GM18909 (cell line): Measurements from ENCODE around the gene EPAS1.

Source experiments
- ATAC-seq: cut with Tn5 transposase; IDR thresholded peaks from one replicate; pipeline ENCODE4 v1.9.1; 2021; ENCODE audit warnings: mild to moderate bottlenecking; ENCODE audit not compliant: unreplicated experiment, poor library complexity

The EPAS1 gene

GRCh38 chr2:46424937-46425336, 127.7 kb downstream of the EPAS1 start:
- ATAC-seq = no peak

- ATAC-seq = no peak
Measured at GRCh38 chr2:46428911-46429436, 131.8 kb downstream of the EPAS1 start.

DNA sequence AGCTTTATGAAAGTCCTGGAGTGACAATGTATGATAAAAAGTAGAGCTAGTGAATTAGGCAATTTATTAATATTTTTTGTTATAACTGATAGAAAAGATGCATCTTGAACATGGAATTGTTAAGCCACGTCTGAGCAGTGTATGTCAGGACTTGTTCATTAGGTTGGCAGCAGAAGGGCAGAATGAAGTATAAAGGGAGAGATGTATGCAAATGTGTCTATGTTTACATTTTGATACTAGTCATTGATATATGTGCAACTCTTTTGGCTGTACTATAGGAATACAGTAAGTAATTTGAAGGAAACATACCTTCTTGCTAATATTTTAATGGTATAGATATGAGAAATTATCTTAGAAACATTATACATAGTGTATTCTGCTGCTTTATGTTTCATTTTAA, 133.2 kb downstream of the EPAS1 start:
- ATAC-seq = no peak

- ATAC-seq = no peak
Measured at GRCh38 chr2:46430992-46431391, 133.8 kb downstream of the EPAS1 start.

DNA sequence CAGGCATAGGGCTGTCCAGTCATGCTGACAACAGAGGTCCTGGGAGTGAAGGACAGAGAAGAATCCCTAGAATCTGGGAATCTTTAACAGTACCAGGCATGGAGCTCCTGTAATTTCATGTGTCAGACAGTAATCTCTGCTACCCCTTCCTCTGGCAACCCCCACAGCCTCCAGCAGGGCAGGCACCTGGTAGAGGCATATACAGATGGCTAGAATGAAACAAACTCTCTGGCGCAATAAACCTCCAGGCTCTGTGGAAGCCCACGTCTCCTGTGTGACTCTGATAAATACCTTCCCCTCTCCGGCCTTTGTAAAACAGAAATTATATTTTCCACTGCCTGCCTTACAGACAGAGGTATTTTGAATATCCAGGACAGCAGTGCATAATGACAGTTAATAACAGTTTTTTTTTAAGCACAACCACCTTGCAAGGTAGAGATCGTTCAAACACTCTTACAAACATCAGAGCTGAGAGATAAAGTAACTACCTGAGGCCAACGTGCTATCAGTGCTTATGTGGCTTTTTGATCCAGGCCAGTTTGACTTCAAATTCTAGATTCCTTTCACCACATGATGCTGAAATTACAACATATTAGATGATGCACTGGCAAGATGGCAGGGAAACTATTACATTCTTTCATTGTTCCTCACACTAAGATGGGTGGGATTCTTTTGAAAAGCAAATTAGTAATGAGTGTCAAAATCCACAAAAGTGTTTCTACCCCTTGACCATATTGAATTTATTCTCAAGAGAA, 134.5 kb downstream of the EPAS1 start:
- ATAC-seq = no peak

DNA sequence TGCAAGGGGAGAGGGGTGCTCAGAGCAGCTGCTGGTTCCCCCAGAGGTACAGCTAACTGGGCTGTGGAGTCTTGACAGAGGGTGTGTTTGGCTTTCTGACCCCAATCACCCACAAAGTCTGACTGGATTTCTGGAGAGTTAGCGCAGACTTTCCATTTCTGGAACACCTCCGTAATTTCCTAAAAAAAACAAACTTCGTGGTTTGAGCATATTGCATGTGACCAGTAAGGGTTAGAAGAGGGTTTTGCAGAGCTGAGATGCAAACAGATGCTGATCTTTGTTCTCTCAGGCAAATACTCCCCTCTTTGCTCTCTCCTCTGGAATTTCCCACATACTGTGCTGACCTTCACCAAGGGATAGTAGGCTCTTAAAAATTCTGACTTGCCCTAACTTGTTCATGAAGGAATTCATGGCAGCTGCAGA, 137.7 kb downstream of the EPAS1 start:
- no peak for ATAC-seq

- no peak for ATAC-seq
Measured at GRCh38 chr2:46435353-46435752, 138.1 kb downstream of the EPAS1 start.

DNA sequence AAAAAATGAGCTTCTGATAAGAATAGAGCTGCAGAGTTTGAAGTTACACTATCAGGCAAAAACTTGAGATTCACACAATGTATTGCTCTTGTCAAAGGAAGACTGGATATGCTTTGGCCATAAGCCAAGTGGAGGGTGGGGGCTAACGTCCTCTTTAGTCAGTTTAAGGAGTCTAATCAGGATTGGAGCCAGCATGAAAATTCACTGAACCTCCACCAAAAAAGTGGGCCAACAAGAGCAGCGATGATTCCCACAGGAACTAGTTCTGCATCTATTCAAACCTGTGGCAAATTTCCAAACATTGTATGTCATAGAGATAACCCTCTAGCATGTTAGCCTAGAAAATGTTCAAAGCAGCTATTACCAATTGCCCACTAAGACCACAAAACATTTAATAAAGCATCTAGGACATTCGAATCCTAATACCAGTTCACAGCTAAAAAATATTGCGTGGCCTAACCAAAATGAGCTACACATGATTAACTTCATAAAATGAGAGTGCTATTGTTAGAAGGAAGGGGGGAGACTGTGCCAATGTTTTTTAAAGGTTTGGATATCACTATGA, 138.7 kb downstream of the EPAS1 start:
- no peak for ATAC-seq
